Stimulated activated CD8-positive, alpha-beta memory T cell treated with anti-CD3 and anti-CD28 coated beads, Interleukin-7, amount 100 ng/mL, for 4 hours (primary cell): ENCODE data around the gene KIF15.

Experiments
- DNase-seq, 2 donors: peaks; one replicate each; pipeline ENCODE4 v3.0.0-alpha.2; 2020; ENCODE audit warnings: low read depth in 2 of 2

The KIF15 gene, protein sequence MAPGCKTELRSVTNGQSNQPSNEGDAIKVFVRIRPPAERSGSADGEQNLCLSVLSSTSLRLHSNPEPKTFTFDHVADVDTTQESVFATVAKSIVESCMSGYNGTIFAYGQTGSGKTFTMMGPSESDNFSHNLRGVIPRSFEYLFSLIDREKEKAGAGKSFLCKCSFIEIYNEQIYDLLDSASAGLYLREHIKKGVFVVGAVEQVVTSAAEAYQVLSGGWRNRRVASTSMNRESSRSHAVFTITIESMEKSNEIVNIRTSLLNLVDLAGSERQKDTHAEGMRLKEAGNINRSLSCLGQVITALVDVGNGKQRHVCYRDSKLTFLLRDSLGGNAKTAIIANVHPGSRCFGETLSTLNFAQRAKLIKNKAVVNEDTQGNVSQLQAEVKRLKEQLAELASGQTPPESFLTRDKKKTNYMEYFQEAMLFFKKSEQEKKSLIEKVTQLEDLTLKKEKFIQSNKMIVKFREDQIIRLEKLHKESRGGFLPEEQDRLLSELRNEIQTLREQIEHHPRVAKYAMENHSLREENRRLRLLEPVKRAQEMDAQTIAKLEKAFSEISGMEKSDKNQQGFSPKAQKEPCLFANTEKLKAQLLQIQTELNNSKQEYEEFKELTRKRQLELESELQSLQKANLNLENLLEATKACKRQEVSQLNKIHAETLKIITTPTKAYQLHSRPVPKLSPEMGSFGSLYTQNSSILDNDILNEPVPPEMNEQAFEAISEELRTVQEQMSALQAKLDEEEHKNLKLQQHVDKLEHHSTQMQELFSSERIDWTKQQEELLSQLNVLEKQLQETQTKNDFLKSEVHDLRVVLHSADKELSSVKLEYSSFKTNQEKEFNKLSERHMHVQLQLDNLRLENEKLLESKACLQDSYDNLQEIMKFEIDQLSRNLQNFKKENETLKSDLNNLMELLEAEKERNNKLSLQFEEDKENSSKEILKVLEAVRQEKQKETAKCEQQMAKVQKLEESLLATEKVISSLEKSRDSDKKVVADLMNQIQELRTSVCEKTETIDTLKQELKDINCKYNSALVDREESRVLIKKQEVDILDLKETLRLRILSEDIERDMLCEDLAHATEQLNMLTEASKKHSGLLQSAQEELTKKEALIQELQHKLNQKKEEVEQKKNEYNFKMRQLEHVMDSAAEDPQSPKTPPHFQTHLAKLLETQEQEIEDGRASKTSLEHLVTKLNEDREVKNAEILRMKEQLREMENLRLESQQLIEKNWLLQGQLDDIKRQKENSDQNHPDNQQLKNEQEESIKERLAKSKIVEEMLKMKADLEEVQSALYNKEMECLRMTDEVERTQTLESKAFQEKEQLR (N-terminal part only)

DNA sequence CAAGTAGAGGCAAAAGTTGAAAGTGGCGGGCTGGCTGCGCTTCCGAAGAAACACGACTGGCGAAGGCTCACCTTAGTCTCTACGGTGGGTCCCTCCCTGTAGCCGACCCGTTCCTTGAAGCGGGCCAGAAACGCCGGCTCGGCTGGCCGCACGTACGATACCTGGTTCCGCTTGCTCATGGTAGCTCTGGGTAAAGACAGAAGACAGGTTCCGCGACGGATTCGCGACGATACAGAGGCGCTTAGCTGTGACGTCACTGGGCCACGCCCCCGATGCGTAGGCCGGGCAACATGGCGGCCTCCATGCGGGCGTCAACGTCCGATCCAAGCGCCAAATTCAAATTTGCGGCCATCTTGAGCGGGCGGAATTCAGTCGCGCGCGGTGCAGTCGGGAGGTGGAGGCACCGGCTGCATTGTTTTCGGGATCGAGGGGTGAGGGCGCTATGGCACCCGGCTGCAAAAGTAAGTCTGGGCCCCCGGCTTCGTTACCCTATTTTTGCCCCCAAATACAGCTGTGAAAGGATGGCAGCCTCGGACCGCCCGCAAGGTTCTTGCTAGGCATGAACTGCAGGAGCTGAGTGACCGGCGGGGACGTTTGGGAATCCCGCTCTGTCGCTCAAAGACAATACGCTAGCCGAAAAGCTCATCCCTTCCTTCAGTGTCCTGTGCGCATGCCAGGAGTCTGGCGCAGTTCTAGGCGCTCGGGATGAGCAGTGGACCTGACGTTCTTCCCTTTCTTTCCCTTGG, at the start of gene KIF15, which contains the start of gene KIAA1143:
Gene KIF15 (plus strand): TSS at position 371 of the 746 bp plus-strand sequence. CDS start 72 bp downstream, at position 443.
Gene KIAA1143 (minus strand): TSS at position 196 of the 746 bp plus-strand sequence. CDS start 17 bp downstream, at position 179.
- peak; percentile 95 to 96 for DNase-seq

DNA sequence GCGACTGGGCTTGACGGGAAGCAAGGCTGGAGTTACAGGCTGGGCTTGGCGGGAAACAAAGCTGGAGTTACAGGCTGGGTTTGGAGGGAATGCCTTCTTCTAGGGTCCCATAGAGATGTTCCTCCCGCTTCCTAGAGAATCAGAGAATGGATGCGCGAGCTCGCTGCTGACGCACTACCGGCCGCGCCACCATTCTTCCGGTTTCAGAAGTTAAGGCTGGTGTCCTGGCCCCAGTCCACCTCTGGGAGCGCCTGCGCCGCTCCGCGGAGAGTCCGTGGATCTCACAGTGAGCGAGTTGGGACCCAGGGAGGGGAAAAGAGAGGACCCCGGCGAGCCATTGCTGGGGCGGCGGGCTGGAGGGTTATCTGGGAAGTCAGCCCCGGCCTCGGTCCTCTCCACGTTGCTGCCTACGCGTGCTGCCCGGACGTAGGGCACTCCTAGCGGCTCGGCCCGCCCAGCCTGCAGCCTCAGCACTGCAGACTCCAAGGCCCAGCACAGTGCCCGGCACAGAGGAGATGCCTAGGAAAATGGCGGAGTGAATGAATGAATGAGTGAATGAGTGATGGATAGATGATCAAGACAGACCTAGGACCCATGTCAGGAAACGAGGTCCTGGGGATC, 49.0 kb upstream of the KIF15 start, which contains the start of gene ZNF502:
Gene ZNF502 (plus strand): TSS at position 206 of the 621 bp plus-strand sequence. CDS start 7,602 bp downstream, outside the sequence.
- DNase-seq, result peak; percentile 46 to 53

DNA sequence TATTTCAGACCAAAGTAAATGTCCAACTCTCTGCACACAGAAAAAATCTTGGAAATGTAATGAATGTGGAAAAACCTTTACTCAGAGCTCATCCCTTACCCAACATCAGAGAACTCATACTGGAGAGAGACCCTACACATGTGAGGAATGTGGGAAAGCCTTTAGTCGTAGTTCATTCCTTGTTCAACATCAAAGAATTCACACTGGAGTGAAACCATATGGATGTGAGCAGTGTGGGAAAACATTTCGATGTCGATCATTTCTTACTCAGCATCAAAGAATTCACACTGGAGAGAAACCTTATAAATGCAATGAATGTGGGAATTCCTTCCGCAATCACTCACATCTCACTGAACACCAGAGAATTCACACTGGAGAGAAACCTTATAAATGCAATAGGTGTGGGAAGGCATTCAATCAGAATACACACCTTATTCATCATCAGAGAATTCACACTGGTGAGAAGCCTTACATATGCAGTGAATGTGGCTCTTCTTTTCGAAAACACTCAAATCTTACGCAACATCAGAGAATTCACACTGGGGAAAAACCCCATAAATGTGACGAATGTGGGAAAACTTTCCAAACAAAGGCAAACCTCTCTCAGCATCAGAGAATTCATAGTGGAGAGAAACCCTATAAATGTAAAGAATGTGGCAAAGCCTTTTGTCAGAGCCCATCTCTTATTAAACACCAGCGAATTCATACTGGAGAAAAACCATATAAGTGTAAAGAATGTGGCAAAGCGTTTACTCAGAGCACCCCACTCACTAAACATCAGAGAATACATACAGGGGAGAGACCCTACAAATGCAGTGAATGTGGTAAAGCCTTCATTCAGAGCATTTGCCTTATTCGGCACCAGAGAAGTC, 40.1 kb upstream of the KIF15 start:
- no peak for DNase-seq

DNA sequence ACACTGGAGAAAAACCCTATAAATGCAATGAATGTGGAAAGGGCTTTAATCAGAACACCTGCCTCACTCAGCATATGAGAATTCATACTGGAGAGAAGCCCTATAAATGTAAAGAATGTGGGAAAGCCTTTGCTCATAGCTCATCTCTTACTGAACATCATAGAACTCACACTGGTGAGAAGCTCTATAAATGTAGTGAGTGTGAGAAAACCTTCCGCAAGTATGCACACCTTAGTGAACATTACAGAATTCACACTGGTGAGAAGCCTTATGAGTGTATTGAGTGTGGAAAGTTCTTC, 39.5 kb upstream of the KIF15 start:
- no peak for DNase-seq

DNA sequence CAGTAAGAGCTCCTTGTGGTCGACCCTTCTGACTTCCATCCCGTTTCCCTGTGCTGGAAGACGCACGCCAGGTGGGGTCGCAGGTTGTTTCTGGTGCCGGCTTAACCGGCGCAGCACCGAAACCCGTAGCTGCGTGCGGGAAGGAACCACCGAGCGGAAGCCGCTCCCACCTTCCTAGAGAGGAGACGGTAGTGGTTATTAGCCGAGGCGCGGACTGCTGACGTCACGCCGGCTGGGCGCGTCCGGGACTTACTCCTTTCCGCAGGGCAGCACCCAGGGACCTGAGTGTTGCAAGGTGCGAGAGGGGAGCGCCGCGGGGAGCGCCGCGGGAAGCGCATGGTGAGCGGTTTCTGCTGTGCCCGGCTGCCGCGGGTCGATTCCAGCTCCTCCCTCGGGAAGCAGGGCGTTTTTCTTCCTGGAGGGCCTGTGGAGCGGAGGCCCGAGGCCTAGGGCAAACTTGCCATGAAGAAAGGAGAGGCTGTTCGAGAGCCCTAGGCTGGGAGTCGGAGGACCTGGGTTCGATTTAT, 32.1 kb upstream of the KIF15 start, which contains the start of gene ZNF501:
Gene ZNF501 (plus strand): TSS at position 252 of the 527 bp plus-strand sequence. CDS start 4,787 bp downstream, outside the sequence.
- DNase-seq, result peak; percentile 78 to 81

DNA sequence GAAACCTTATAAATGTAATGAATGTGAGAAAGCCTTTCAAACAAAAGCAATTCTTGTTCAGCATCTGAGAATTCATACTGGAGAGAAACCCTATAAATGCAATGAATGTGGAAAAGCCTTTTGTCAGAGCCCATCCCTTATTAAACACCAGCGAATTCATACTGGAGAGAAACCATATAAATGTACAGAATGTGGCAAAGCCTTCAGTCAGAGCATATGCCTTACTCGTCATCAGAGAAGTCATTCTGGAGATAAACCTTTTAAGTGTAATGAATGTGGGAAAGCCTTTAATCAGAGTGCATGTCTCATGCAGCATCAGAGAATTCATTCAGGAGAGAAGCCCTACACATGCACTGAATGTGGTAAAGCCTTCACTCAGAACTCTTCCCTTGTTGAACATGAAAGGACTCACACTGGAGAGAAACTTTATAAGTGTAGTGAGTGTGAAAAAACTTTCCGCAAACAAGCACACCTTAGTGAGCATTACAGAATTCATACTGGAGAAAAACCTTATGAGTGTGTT, 26.9 kb upstream of the KIF15 start:
- no peak for DNase-seq

DNA sequence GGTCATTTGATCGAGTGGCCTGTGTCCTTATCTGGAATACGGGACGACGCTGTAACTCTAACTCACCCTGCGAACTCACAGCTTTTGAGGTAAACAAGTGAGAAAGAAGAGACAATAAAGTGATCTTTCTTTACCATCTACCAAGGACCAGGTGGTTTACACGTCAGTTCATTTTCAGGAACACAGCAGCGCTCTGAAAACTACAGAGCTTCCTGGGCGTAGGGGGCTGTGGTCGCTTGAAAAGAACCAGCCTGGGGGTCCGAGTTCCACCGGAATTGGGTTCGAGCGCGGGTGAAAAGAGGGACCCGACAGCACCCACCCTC, 532 bp upstream of the KIF15 start:
- peak in 1 of 2 donors; percentile 5 for DNase-seq

DNA sequence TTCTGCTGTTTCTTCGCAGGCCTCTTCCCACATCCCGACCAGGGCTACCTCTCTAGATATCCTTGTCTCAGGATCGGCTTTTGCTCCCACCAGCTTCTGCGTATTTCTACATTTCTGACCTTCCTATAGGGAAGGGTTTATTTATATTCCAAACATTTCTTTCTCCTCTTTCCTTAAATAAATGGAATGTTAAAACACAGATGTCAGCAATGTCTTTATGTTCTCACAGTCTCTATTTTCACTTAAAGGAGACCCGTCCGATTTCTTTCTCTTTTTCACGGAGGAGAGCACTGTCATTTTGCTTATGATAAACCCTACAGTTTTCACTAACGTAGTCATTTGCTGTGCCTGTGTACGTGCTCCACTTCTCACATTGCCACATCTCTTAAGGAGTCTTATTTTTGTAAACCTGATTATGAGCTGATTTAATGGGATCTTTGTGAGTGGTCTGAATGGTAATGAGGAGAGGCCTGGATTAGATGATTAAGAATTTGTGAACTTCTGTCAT, 630 bp downstream of the KIF15 start:
- no peak for DNase-seq

DNA sequence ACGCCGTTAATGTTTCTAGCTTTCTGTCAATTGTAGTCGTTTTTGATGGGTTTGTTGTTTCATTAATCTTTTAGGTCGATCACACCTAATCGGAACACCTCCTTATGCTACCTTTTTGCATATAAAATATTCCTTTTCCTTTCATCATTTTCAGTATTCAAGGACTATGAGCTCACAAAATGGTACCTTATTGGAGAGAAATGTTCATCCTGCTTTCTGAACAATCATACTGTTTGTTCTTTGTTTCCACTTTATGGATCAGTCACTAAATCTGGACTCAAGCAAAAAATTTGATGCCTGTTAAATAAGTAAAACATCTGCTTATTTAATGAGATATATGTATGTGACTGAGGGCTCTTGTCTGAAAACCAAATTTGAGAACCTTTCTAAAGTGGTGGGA, 1.1 kb downstream of the KIF15 start:
- DNase-seq, result no peak

DNA sequence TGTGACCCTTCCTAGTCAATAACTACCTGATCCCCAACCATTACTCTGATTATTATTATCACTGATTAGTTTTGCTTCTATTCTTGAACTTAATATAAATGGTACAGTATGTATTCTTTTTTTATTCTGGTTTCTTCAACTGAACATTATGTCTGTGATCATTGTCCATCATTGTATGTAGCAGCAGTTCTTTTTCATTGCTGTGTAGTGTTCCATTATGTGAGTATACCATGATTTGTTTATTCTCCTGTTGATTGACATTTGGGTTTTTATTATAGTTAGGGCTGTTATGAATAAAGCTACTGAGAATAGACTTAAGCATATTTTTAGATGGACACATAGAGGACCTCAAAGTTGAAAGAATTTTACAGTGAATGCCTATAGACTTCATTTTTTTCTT, 2.7 kb downstream of the KIF15 start:
- DNase-seq, result no peak

DNA sequence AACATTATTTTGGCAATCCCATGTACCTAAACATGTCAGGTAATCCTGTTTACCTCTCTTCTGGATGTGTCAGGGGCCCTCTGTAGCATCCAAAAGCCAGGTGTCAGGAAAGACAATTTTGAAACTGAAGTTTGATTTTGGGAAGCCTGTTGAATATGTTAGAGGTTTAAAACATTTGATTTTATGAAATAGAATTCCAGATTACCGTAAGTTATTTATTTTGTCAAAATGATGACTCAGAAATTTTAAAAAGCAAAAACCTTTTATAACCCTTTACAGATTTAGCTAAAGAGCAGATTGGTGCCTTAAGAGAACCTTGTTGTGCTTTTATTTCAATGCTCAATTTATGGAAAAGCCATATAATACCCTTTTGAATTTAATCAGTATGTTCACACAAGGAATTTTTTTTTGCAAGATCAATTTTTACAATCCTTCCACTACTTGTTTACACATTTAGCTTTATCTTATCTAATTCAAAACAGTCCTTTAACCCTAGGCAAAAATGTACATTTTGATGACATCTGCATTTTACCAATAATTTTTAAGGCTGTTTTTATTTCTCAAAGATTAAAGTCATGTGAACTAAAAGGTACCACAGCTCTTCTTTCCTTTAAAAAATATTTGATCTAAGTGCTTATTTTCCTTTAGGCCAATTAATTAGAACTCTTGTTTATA, 10.0 kb downstream of the KIF15 start:
- DNase-seq, result no peak

DNA sequence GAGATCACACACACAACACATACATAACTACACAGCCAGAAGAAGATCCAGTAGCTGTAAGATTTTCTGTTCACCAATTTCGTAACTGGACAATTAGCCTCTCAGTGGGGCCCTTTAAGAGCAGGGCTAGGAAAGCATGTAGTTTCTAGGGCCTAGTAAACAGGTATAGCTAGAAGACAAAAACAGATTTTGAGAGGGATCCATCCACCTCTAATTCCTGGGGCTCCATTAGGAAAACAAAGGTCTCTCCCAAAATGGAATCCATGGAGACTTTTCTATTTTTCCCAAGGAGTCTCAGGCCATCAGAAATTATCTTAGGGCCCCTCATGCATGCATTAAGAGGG, 10.5 kb downstream of the KIF15 start:
- DNase-seq, result no peak

DNA sequence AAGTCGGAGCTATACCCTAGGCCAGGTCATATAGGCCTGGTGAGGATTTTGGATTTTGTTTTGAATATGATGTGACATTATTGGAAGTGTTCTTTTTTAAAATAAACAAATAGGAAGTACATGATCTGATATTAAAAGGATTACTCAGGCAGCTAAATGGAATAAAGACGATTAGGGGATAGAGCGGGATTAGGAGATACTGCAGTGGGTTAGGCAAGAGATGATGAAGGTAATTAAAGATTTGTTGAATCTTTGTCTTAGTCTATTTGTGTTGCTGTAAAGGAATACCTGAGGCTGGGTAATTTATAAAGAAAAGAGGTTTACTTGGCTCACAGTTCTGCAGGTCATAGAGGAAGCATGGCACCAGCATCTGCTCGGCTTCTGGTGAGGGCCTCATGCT, 21.3 kb downstream of the KIF15 start:
- no peak for DNase-seq

DNA sequence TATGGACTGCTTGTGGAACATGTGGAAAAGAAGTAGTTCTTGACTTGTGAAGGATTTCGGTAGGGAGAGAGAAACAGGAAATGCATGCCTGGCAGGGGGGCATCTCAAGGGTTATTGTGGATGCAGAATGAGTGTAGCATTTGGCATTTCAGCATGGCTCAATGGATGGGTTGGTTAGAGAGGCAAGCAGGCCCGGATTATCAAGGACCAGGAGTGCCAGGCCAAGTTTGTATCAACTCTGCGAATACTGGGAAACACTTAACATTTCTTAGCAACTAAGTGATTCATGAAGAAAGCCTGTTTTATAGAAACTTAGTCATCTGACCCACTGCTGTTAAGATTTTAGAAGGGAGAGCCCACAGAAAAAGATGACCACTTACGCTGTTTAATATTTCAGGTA, 33.6 kb downstream of the KIF15 start:
- no peak for DNase-seq

DNA sequence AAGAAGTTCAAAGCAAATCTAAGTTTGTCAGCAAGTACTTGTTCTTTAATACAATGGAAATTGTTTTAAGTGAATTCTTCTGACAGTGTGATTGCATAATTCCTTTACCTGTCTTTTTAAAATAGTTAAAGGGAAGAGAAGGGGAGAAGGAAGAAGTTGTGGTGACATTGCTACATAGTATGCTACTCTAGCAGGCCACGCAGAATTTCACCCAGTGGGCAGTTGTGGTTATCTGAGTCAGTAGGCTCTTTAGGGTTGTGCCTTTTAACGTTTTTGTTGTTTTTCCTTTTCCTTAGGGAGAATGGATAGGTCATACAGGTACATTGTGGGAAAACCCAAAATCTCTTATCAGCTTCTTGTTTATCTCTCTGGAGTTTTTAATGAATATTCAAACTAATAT, 40.4 kb downstream of the KIF15 start:
- no peak for DNase-seq

DNA sequence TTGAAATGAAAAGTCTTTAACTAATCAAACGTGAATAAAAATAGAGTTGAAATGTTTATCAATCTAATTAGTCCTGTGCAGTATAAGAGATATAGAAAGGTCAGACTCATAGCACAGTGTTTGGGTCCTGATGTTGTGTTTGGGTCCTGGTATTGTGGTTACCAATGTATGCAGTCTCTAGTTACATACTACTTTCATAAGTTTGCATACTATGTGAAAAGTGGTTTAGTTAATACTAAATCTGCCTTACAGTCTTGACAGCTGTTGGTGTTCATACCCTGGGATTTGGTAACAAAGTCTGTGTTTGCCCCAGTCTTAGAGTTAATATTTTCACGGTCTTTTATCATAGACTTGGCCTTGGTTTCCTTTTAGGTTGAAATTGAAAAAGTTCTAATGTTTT, 41.7 kb downstream of the KIF15 start:
- DNase-seq, result no peak

DNA sequence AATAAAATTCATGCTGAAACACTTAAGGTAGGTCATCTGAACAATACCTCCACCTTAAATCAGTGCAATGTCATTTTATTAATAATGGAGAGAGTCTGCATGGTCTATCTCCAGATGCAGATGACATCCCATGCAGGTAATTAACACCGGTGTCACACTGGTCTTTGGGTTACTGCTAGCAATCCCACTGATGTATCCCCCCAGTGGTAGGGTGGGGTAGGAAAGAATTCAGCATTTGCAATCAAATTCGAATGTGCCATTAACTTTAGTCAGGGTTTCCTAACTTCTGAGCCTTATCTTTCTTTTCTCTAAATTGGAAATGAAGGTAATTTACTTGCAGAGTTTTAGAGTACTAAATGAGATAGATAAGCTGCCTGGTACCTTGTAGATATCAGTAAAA, 44.4 kb downstream of the KIF15 start:
- DNase-seq, result no peak

DNA sequence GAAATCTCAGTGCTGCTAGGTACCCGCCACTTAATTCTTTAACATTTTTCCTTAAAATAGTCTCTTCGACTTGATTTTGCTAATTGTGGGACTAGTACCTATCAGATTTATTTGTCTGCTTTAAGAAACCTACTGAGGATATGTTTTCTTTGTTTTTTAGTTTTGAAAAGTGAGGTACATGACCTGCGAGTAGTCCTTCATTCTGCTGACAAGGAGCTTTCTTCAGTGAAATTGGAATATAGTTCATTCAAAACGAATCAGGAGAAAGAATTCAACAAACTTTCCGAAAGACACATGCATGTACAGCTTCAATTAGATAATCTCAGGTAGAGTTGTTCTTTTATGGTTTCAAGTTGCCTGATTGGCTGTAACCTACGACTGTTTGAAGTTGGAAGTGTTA, 53.2 kb downstream of the KIF15 start:
- DNase-seq, result no peak
